Stimulated activated CD8-positive, alpha-beta memory T cell treated with anti-CD3 and anti-CD28 coated beads, Interleukin-7, amount 100 ng/mL, for 24 hours (primary cell): Measurements from ENCODE around the gene PLCB2.

Experiments
- DNase-seq: peaks from one replicate; pipeline ENCODE4 v3.0.0-alpha.2; 2020; ENCODE audit warnings: low read depth

Gene PLCB2

DNA sequence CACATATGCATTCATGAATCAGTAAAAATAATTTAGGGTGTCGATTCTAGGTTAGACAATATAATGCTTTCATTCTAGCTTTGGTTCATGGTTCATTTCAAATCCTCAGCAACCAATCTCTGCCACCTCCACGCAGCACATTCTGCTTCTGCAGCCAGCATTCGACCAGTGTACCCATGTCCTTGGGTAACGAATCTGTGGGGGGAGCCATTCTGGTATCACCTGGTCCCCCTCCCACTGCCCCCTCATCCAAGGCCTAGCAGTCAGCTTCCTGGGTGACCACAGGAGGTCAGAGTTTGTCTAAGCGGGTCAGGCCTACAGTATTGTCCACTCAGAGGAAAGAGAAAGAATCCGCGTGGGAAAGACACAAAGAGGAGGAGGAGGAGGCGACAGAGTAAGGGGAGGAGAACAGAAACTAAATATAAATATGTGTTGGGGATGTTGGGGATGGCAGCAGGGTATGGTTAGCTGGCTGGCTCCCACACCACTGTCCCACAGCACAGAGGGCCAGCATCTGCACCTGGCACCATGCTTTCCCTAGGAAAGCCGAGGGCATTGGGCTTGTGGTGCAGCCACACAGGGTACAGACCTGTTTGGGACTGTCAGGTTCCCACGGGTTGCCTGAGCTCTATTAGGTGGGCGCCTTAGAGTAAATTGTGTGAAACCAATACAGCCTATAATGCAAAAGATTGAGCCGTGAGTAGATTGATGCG lies 56.8 kb downstream of the PLCB2 start:
- DNase-seq, result no peak

DNA sequence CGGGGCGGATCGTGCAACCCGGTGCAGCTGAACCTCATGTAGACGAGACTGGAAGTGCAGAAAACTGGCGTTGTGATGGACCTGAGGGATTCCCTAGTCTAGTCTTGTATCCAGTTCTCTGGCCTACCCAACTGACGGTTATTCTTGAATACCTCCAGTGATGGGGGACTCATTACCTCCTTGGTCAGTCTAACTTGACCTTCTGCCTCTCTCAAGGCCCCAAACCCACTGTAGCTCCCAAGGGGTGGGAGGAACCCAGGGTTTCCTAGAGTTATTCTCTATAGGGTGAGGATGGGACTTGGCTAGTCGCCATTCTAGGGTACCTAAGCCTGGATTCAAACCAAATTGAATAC lies 57.5 kb downstream of the PLCB2 start:
- DNase-seq, result no peak

DNA sequence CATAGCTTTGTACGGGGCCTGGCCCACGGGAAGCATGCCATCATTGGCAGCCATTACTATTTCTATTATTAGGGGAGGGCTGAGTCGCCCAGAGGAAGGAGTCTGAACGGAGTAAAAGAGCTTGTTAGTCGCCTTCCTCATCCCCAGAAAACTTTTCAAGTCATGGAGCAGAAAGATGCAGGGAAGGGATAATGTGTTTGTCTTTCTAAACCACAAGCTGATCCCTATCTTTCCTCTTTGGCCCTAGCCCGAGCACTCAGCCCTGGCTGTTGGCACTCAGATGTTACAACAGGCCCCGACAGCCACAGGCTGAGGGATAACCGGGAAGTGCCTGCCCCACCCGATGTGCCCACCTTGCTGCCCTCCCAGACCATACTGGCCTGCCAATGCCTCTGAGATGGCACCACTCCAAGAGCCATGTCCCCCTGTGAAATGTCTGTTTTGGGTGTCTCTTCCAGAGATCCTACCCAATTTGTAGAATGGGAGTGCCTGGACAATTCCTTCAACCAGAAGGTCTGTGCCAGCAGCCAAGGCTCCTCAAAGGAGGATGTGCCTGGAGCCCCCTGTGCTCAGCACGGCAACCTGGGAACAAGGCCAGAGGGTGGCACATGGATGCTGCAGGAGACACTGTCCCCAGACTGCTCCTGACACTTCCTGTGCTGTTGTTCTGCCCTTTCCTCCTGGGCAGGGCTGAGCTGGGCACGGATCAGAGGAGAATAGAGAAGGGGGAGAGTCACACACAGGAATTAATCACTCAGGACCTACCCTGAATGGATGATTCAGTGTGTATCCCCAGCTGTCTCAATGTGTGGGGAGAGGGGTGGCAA lies 58.0 kb downstream of the PLCB2 start:
- DNase-seq, result no peak

DNA sequence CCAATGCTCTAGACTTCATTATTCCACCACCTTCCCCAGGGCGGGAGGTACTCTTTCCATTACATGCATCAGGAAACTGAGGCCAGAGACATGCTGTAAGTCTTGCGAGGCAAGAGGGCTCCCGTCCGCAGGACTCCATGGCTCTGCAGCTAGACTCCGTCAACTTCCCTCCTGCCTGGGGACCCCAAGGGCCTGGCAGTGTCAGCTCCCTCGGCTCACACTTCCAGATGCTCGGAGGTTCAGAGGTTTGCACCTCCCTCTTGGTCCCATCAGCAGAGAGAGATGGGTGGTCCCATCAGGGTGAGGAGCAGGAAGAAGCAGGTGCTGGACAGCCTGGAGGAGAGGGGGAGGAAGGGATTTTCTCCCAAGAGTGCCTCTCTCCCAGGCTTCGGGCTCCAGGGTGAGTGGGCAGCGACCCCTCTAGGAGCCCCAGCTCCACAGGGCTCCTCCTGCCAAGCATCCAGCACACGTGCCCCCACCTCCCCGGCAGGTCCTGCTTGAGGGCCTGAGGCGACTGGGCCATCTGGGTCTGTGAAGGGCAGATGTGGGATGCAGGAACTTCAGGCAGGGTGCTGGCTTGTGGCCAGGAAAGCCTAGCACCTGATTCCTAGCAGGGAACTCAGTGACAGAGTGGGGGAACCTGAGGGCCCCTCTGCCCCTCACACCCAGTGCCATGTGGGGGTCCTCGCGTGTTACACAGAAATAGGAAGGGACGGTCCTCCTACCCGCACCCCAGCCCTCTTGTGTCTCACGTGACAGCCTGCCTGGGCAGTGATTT lies 59.5 kb downstream of the PLCB2 start:
- no peak for DNase-seq

DNA sequence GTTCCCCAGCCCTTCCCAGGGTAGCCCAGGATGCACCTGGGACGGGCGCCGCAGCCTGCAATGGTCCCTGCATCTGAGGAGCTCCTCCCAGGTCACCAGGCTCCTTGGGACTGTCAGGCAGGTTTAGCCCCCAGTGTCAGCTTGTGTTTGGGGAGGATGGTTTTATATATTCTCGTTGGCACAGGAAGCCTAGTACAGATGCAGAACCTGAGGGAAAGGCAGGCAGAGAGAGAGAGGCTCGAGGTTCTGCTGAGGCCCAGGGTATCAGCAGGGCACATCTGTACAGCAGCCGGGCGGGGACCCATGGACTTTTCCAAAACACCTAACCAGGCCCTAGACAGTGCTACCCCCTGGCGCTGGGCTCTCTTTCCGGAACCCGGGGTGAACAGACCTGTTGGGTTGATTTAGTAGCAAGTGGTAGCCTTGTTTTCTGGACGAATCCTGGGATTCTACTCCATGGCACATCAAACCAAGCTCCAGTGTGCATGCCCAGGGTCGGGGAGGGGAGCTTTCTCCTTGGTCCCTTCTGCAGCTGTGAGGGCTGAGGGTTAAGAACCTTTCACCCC lies 60.2 kb downstream of the PLCB2 start:
- DNase-seq, result no peak

DNA sequence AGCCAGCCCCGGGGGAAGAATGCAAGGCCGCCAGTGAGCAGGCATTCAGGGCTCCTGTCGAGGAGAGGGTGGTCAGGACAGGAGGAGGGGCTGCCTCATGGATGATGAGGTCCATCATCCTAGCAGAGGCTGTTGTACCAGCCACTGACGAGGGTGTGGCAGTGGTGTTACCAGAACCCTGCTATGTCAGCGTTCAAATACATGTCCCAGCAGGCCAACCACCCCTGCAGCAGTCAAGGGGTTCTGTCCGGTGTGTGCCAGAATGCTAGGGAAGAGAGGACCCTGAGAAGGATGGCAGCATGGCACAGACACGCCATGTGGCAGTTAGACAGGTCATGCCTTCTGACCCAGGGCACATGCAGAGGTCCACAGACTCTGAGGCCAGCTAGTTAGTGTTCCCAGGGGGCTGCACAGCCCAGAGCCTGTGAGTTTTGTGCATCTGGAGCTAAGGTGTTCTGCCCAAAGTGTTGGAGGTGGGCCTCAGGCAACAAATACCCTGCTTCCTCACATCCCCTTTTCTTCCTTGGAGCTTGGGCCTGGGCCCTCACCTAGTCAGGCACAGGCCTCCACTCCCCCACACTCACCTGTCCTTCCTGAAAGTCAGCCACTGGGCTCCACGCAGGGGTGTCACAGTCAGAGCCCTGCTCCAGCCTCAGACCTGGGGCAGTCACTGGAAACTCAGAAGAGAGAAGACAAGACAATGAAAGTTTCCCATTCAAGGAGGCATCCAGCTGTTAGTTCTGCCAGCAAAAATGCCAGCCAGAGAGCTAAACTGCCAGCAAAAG lies 61.0 kb downstream of the PLCB2 start:
- no peak for DNase-seq

DNA sequence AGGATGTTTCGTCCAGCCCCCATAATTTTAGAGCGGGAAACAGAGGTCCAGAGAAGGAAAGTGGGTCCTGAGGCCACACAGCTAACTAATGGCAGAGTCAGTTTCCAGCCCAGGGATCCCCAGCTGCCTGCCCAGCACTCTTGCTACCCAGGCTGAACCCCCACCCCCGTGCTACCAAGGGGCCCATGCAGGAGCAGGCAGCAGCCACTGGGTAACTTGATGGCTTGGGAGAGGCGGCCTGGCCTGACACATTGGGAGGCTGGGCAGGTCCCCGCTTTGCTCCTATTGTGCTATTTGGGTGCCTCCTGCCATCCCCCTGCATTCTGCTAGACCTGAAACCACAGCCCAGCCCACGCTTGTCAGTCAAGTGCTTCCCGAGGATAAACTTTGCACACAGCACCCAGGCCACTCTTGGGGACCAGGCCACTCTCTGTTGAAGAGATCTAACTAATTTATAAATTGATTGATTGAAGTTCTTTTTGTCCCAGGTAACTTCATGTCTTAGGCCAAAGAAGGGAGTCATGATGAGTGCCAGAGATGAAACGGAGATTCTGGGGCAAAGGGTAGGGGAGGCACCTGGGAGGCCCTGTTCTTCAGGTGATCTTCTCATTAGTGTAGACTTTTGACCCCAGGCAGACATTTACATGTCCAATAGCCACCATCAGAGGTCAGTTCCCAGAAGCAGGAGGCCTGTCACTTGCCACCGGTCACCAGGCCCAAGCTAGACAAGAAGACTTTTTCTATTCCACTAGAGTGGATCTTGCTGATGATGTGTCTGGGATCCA lies 61.9 kb downstream of the PLCB2 start:
- DNase-seq, result no peak

DNA sequence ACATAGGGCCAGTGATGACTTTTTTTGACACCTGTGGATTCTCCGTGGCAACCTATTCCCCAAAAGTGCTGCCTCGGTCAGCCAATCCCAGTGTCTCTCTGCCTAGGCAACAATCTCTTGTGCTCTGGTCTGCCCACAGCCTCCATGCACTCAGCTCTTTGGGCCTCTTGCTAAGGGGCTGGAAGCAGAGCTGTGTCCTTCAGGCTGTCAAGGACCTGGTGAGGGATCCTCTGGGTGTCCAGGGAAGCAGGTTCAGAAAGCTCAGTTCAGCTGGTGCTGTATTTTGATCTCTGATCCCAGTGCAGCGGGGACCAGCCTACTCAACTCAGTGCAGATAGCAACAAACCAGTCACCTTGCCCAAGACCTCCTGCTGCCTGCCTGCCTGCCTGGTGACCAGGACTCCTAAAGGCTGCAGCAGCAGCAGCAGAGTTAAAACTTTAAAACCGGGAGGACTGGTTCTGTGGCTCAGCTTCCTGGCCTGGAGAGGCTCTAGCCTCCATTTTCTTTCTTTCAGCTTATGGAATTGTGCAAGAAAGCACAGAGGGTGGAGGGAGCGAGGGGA lies 62.7 kb downstream of the PLCB2 start:
- no peak for DNase-seq

DNA sequence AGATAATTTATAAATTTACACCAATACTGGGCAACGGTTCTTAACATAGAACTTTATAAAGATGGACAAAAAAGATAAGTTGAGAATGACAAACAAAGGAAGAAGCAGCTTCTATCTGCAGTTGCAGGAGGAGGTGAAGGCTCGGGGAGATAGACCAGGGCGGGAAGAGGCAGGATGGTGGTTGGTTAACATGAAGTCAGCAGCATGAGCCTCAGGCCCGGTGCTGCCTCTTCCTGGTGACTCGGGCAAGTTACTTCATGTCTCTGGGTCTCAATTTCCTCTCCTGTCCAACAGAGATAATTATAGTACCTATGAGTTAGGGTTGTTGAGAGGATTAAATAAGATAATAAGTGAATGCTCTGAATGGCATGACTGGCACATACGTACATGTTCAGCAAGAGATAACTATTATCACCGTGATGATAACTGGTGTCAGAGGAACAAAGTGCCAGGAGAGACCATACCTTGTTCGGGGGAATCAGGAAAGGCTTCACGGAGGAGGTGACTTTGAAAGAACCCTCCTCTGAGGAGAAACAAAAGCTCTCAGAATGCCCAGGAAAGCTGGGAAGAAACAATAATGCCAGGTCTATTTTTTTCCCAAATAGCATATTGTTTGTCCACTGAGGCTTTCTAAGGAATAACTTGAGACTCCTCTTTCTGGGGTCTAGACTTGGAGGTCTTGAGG lies 64.5 kb downstream of the PLCB2 start:
- DNase-seq, result no peak

DNA sequence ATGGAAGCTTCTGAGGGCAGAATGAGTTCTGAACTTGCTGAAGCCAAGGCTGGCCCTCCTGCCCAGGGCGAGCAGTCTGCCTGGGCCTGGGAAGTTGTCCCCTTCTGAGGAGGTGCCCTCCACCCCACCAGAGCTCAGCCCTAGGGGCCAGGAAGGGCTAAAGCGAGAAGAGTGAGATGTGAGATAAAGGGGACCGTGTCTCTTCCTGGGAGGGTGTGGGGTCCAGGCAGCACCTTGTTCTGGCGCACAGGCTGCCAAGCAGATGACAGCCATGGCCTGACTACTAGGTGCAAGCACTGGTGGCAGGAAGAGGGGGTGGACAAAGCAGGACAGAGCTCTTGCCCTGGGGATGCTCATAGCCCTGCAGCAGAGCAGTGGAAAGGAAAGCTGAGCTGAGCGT lies 65.1 kb downstream of the PLCB2 start:
- no peak for DNase-seq

DNA sequence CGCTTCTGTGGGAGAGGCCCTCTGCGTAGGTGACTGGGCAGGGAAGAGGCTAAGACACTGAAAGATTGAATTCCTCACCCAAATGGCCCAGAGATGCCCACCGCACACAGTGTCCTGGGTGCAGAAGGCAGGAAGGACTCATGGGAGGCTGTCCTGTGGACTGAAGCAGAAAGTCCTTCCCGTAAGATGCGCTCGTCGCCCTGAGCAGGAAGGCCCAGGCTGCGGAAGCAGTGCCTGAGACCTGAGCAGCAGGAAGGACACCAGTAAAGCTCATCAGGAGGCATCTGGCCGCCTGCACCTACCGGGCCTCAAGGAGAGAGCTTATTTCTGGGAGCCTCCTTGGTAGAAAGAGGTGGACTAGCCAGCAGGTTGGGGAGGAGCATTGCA lies 65.5 kb downstream of the PLCB2 start:
- DNase-seq, result no peak

DNA sequence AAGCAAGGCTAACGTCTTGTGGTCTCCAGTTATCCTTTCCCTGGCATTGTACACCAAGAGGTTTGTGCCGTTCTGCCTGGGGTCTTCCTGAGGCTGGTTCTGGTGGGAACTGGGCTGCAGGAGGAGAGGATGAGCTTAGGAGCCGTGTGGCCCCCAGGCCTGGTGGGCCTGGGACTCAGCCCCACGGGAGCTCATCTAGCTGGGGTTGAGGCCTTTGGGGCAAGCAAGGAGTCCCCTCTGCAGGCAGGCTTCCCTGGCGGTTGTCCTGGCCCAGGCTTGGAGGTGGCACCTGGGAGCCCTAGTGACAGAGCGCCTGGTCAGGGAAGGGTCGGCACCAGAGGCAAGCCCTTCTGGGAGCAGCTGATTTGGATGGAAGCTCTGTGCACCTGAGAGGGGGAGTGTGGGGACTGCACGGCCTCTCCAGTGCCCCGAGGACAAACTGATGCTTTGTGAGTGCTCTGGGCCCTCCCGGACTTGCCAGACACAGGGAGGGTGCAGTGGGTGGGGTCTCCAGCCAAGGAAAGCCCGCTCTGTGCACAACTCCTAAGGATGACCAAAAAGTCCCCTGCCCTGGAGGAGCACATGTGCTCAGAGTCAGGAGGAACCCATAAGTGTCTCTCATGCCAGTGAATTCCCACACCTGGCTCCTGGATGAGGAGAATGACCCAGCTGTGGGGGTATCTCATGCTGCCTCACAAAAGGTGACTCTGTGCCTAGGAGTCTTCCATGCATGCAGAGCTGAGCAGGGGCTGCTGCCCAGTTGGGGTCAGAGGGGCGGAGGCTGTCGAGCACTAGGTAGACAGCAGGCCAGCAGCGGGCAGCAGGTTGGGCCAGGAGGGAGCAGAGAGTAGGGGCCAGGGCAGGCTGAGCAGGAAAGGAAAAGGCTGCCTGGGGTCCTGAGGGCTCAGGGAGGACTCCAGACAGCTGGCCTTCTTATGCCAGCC lies 66.2 kb downstream of the PLCB2 start:
- no peak for DNase-seq

DNA sequence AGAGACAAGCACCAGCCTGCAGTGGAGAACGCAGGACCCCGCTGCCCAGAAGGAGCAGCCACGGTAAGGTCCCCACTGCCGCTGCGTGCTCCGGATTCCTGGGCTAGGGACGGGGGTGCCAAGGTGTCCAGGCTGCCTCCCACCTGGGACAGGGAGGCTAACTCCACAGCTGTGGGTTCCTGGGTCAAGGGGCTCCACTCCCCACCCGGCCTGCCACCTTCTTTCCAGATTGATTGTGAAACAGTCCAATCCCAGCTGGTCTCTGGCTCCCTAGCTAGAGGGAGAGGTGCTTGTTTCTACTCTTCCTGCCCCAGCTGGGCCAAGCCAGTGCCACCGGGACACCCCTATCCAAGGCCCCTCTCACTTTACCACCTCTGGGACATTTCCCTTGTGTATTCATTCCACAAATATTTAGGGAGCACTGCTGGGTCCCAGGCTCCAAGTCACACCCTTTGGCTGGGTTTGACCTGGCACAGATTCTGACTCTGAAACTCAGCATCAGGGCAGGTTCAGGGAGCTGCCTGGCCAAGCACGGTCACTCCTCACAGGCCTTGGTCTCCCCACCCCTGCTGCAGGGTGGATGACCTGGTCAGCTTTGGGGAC lies 67.0 kb downstream of the PLCB2 start:
- DNase-seq, result no peak

DNA sequence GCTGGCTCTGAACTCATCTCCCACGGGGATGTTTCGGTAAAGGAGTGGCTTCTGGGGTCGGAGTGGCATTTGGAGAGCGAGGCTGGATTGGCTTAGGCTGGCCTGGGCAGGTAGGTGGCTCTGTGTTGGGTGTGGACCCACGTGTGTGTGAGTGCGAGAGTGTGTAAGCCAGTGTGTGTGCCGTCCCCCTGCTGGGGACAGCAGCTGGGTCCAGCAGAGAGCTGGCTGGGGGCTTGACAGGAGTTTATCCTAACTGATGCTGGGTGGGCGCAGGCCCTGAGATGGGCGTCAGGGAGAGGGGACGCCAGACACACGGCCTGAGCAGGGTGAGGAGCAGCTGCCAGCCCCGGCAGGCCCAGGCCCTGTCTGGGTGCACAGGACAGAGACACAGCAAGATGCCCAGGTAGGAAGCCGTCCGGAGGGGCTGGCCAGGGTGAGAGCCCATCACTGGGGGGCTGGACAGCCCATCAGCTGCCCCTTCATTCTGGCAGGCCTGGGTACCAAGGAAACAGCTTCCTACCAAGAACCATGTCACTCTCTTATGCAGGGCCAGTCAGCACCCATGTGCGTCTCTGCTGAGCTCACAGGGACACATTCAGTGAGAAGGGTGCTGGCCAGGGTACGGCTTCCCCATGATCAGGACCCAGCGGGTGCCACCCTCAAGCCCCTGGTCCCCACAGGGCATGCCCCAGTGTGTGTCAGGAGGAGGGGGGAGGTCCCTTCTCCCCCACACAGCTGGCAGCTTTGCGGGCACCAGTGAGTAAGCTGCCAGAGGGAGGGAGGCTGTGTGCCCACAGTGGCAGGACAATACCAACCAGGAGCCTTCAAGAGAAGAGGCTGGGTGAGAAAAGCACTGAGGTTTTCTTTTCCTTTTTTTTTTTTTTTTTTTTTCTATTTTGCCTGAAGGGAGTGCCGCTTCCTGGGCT lies 67.8 kb downstream of the PLCB2 start:
- no peak for DNase-seq

DNA sequence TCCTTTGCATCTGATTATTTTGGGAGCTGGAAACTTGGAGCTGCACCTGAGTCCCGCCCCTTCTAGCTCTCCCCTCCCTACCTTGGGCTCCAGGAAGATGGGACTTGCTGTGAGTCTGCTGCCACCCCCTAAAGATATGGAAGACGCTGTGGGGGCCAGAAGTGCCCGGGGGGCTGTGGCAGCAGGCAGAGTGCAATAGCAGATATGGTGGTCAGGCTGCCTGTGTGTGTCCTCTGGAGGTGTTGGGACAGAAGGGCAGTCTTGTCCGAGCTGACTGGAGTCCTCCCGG lies 68.4 kb downstream of the PLCB2 start:
- DNase-seq, result no peak

DNA sequence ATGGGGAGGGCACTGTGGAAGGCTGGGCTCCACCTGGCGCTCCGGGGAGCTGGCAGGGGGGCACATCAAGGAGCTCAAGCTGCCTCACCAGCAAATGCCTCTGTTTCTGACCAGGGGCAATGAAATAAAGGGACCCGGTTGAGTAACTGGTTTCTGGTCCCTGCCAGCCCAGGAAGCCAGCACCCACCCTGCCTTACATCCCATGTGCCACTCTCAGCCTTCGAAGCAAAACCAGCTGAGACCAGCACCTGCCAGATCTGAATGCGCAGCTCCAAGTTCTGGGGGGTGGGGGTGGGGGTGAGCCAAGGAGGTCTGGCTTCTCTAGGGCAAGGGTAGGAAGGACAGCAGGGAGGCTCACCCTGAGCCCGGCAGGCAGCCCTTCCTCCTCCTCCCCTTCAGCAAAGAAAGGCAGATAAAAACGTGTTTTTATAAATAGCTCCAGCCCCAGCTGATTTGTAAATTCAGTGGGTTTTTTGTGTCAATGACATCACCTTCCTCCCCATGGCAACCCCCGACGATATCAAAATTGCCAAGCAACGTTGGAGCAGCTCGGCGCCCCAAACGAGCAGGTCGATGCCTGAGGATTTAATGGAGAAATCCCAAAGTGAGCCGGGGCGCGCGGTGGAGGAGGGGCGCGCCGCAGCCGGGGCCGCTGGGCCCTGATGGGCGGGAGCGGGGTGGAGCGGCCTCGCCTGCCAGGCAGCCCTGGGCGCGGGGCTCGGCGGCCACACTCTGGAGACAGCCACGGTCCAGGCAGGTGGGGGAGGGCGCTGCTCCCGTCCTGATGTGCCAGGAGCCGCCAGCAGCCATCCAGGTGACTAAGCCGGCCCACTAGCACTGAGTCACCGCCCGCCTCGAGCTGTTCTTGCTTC lies 69.0 kb downstream of the PLCB2 start, which contains the start of gene PAK6:
PAK6 (plus strand) TSS at position 532 of the 872 bp plus-strand sequence. CDS start 25,723 bp downstream, outside the sequence.
- no peak for DNase-seq
